A549 (cell line): ENCODE results near the gene MYO18B. TPM values are rescaled to one million over a fixed set of nuclear protein-coding genes. Genes with fewer than 3 reads are reported as not detected.

ENCODE experiments used
- ATAC-seq, 2 experiments: fragments of 200-7000 bp in 1 of 2; fragments of >200 bp in 1 of 2; cut with Nextera tagmentation in 1 of 2; cut with Tn5 transposase in 1 of 2; 3 replicates each; pipeline versions ENCODE4 v1.8.0 to v1.9.1; 2018 to 2020; ENCODE audit warnings: mild to moderate bottlenecking in 1 of 2, moderate library complexity in 1 of 2
- CTCF ChIA-PET: fragments of 300-600 bp; sonication (Branson Sonifier 250); formaldehyde crosslinking; extraction: SDS; loops from one replicate; lab custom pipeline; 2021; ENCODE audit warnings: antibody characterized with exemption, inconsistent platforms; lab: Yijun Ruan, JAX
- POLR2A ChIA-PET: fragments of 350-600 bp; formaldehyde crosslinking; extraction: SDS; loops from one replicate; lab custom pipeline; 2021; ENCODE audit warnings: antibody characterized with exemption, inconsistent platforms; lab: Yijun Ruan, JAX
- DNase-seq, 2 experiments: peaks; one replicate each; pipeline versions ENCODE4 v3.0.0 to v3.0.0-alpha.2; 2011 to 2016; ENCODE audit warnings: low read depth in 1 of 2, low spot score in 1 of 2
- FAIRE-seq: peaks from 2 replicates; lab custom pipeline; 2011; peaks lifted over from hg19 to GRCh38; lab: Jason Lieb, UNC
- H3K27ac ChIP-seq, 2 experiments: fragments of >200 bp; sonication (Bioruptor Twin); formaldehyde crosslinking; 3 replicates each; pipeline ENCODE4 v1.5.1; 2016 to 2017
- H3K4me1 ChIP-seq: fragments of >200 bp; sonication (Bioruptor Twin); formaldehyde crosslinking; 3 replicates; pipeline ENCODE4 v1.6.1; 2016
- H3K4me2 ChIP-seq: fragments of >200 bp; sonication (Bioruptor Twin); formaldehyde crosslinking; 3 replicates; pipeline ENCODE4 v1.6.1; 2016
- H3K4me3 ChIP-seq: fragments of >200 bp; sonication (Bioruptor Twin); formaldehyde crosslinking; 3 replicates; pipeline ENCODE4 v1.5.1; 2016
- H3K9me3 ChIP-seq: fragments of >200 bp; sonication (Bioruptor Twin); formaldehyde crosslinking; 3 replicates; pipeline ENCODE4 v1.6.1; 2016
- BHLHE40 ChIP-seq: IDR thresholded peaks from 2 replicates; pipeline ENCODE4 v1.6.1; 2012; ENCODE audit warnings: low read depth, low read length, inconsistent platforms
- EP300 ChIP-seq, 2 experiments: fragments of >200 bp; sonication (Bioruptor Twin); formaldehyde crosslinking; IDR thresholded peaks; 2 replicates in 1 of 2; 3 replicates in 1 of 2; pipeline ENCODE4 v1.6.1; 2016 to 2017
- FOSB ChIP-seq: fragments of 250-450 bp; sonication (Bioruptor Pico); IDR thresholded peaks from 2 replicates; pipeline ENCODE4 v1.5.0; 2020; ENCODE audit warnings: mild to moderate bottlenecking, moderate library complexity
- FOSL2 ChIP-seq, 2 experiments: fragments of 450-650 bp in 1 of 2; fragments of >200 bp in 1 of 2; sonication (Bioruptor Twin) in 1 of 2; formaldehyde crosslinking; IDR thresholded peaks; 2 replicates each; pipeline versions ENCODE4 v1.5.0 to v1.6.1; 2016 to 2020; ENCODE audit warnings: mild to moderate bottlenecking in 1 of 2, moderate library complexity in 1 of 2
- FOXS1 ChIP-seq: fragments of 250-450 bp; sonication (Bioruptor Pico); IDR thresholded peaks from 2 replicates; pipeline ENCODE4 v1.5.0; 2020; ENCODE audit warnings: mild to moderate bottlenecking, moderate library complexity
- HEYL ChIP-seq: fragments of 250-450 bp; sonication (Bioruptor Pico); IDR thresholded peaks from 2 replicates; pipeline ENCODE4 v1.8.0; 2021; ENCODE audit warnings: mild to moderate bottlenecking, moderate library complexity
- MAZ ChIP-seq: fragments of 150-350 bp; IDR thresholded peaks from 2 replicates; pipeline ENCODE4 v1.6.1; 2014; ENCODE audit warnings: antibody characterized with exemption, low read depth, low read length, borderline replicate concordance
- MYC ChIP-seq: IDR thresholded peaks from 2 replicates; pipeline ENCODE4 v1.6.1; 2012; ENCODE audit warnings: mild to moderate bottlenecking, inconsistent platforms, low read length, improper control_type of control experiment, borderline replicate concordance
- NPAS2 ChIP-seq: fragments of 250-450 bp; sonication (Bioruptor Pico); IDR thresholded peaks from 2 replicates; pipeline ENCODE4 v1.8.0; 2022; ENCODE audit warnings: mild to moderate bottlenecking, moderate library complexity, borderline replicate concordance
- RARB ChIP-seq: fragments of 250-450 bp; sonication (Bioruptor Pico); IDR thresholded peaks from 2 replicates; pipeline ENCODE4 v1.8.0; 2021; ENCODE audit warnings: mild to moderate bottlenecking, moderate library complexity
- RNF2 ChIP-seq: fragments of 200-600 bp; sonication (generic); IDR thresholded peaks from 2 replicates; pipeline ENCODE4 v1.6.1; 2016; ENCODE audit warnings: low read depth, mild to moderate bottlenecking, antibody characterized with exemption, moderate library complexity, borderline replicate concordance
- SMC3 ChIP-seq: fragments of >200 bp; sonication (Bioruptor Twin); formaldehyde crosslinking; IDR thresholded peaks from 3 replicates; pipeline ENCODE4 v1.6.1; 2018; ENCODE audit warnings: inconsistent platforms
- TP53 ChIP-seq: fragments of 250-450 bp; sonication (Bioruptor Pico); IDR thresholded peaks from 2 replicates; pipeline ENCODE4 v1.5.0; 2021; ENCODE audit warnings: mild to moderate bottlenecking, moderate library complexity
- ZC3H11A ChIP-seq: fragments of 450-650 bp; IDR thresholded peaks from 2 replicates; pipeline ENCODE4 v1.6.1; 2014; ENCODE audit warnings: antibody characterized with exemption, mild to moderate bottlenecking
- ZSCAN20 ChIP-seq: fragments of 250-450 bp; sonication (Bioruptor Pico); IDR thresholded peaks from 2 replicates; pipeline ENCODE4 v1.8.0; 2022; ENCODE audit warnings: mild to moderate bottlenecking, moderate library complexity
- WGBS: methylation state at CpG from one replicate; pipeline ENCODE4 v1.1.6; 2017; ENCODE audit errors: missing lambda C conversion rate; 5-methylcytosine and 5-hydroxymethylcytosine counted together
- polyA plus RNA-seq, 4 experiments: library from polyadenylated mRNA; depleted of rRNA in 3 of 4; stranded (reverse); fragments of >200 nt; fragmentation: RNase III in 1 of 4; extraction: RNeasy Plus Mini Kit Qiagen cat#74134 plus additional on column Dnase treatment in 1 of 4; gene quantifications; 2 replicates in 3 of 4; 3 replicates in 1 of 4; pipeline ENCODE4 v1.2.3, GENCODE V29; 2011 to 2017
- TF ChIP-seq, protein P1 (sequence below): fragments of >200 bp; sonication (Bioruptor Twin); formaldehyde crosslinking; IDR thresholded peaks from 3 replicates; pipeline ENCODE4 v1.5.1; 2016
- TF ChIP-seq, protein P2 (sequence below): IDR thresholded peaks from 2 replicates; pipeline ENCODE4 v1.6.1; 2012
- TF ChIP-seq, protein P3 (sequence below): fragments of 450-650 bp; IDR thresholded peaks from 2 replicates; pipeline ENCODE4 v1.6.1; 2014; ENCODE audit warnings: antibody characterized with exemption
- TF ChIP-seq, protein P4 (sequence below): fragments of >200 bp; sonication (Bioruptor Twin); formaldehyde crosslinking; IDR thresholded peaks from 3 replicates; pipeline ENCODE4 v1.6.1; 2016
- TF ChIP-seq, protein P5 (sequence below): fragments of 250-450 bp; sonication (Bioruptor Pico); IDR thresholded peaks from 2 replicates; pipeline ENCODE4 v1.5.0; 2020; ENCODE audit warnings: low read depth, mild to moderate bottlenecking, moderate library complexity
- TF ChIP-seq, protein P6 (sequence below): fragments of 250-450 bp; sonication (Bioruptor Pico); IDR thresholded peaks from 2 replicates; pipeline ENCODE4 v1.5.0; 2021; ENCODE audit warnings: mild to moderate bottlenecking, moderate library complexity, borderline replicate concordance
- TF ChIP-seq, protein P7 (sequence below): fragments of >200 bp; sonication (Bioruptor Twin); formaldehyde crosslinking; IDR thresholded peaks from 2 replicates; pipeline ENCODE4 v1.6.1; 2016

Gene MYO18B
- polyA plus RNA-seq, 2 of the 4 experiments (the other 2 are of a cell fraction), result 0.01 TPM

DNA sequence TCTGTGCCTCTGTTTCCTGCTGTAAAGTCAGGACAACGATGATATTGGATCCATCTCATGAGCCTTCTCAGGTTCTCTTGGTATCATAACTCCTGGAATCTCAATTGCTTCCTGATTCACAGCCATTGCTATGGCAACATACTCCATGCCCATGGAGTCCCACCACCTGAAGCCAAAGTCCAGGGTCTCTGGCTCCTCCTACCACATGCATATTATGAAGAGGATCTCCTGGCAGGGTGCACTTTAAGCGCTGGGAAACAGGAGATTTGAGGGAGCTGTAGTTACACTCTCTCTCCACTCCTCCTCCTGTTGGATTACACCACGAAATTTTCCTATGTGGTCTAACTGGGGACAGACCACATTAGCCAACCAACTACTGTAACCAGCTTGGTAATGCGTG, 296.4 kb downstream of the MYO18B start (continued):
- TF ChIP-seq, protein P1, sequence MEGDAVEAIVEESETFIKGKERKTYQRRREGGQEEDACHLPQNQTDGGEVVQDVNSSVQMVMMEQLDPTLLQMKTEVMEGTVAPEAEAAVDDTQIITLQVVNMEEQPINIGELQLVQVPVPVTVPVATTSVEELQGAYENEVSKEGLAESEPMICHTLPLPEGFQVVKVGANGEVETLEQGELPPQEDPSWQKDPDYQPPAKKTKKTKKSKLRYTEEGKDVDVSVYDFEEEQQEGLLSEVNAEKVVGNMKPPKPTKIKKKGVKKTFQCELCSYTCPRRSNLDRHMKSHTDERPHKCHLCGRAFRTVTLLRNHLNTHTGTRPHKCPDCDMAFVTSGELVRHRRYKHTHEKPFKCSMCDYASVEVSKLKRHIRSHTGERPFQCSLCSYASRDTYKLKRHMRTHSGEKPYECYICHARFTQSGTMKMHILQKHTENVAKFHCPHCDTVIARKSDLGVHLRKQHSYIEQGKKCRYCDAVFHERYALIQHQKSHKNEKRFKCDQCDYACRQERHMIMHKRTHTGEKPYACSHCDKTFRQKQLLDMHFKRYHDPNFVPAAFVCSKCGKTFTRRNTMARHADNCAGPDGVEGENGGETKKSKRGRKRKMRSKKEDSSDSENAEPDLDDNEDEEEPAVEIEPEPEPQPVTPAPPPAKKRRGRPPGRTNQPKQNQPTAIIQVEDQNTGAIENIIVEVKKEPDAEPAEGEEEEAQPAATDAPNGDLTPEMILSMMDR, result no peak
- TF ChIP-seq ZSCAN20 (no peak), ZC3H11A (no peak), NPAS2 (CRISPR knock-in tag) (no peak), MAZ (no peak), MYC (no peak), TP53 (CRISPR knock-in tag) (no peak)

DNA sequence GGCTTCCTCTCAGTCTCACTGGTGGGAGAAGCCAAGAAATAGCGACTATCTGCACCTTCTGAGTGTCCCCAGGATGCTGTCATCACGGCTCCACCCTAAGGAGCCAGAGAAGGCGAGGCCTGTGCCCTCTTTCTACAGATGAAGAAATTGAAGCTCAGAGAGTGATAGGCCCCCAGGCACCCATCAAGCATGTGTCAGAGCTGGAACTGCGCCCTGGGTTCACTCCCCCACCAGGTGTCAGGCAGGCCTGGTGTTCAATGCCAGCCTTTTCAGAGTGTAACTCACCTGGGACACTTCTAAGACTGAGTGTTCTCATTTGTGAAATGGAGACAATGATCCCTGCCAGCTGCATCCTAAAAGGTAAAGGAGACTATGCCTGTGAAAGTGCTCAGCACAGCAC, 299.9 kb downstream of the MYO18B start:
- FAIRE-seq (no peak), DNase-seq (no peak), ATAC-seq (no peak)
- Histone ChIP-seq H3K27ac (no peak overlapping the region), H3K4me3 (no peak overlapping the region), H3K4me2 (no peak overlapping the region), H3K9me3 (no peaks in the 10 kb centered on the region), H3K4me1 (no peaks in the 10 kb centered on the region)
- POLR2A ChIA-PET, result no interaction called here
- no peak for TF ChIP-seq FOSL2 (IDR thresholded peaks at IDR 0.05)
- TF ChIP-seq FOSL2 (CRISPR knock-in tag; IDR thresholded peaks at IDR 0.05), result no peak
- TF ChIP-seq TP53 (CRISPR knock-in tag), result no peak
- TF ChIP-seq, protein P2, sequence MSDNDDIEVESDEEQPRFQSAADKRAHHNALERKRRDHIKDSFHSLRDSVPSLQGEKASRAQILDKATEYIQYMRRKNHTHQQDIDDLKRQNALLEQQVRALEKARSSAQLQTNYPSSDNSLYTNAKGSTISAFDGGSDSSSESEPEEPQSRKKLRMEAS, result no peak
- no peak for TF ChIP-seq FOSB
- TF ChIP-seq, protein P3, sequence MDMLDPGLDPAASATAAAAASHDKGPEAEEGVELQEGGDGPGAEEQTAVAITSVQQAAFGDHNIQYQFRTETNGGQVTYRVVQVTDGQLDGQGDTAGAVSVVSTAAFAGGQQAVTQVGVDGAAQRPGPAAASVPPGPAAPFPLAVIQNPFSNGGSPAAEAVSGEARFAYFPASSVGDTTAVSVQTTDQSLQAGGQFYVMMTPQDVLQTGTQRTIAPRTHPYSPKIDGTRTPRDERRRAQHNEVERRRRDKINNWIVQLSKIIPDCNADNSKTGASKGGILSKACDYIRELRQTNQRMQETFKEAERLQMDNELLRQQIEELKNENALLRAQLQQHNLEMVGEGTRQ, result no peak
- TF ChIP-seq, protein P4, sequence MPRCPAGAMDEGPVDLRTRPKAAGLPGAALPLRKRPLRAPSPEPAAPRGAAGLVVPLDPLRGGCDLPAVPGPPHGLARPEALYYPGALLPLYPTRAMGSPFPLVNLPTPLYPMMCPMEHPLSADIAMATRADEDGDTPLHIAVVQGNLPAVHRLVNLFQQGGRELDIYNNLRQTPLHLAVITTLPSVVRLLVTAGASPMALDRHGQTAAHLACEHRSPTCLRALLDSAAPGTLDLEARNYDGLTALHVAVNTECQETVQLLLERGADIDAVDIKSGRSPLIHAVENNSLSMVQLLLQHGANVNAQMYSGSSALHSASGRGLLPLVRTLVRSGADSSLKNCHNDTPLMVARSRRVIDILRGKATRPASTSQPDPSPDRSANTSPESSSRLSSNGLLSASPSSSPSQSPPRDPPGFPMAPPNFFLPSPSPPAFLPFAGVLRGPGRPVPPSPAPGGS, result no peak
- no peak for TF ChIP-seq SMC3
- TF ChIP-seq, protein P5, sequence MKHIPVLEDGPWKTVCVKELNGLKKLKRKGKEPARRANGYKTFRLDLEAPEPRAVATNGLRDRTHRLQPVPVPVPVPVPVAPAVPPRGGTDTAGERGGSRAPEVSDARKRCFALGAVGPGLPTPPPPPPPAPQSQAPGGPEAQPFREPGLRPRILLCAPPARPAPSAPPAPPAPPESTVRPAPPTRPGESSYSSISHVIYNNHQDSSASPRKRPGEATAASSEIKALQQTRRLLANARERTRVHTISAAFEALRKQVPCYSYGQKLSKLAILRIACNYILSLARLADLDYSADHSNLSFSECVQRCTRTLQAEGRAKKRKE (CRISPR knock-in tag), result no peak
- no peak for TF ChIP-seq BHLHE40
- no peak for TF ChIP-seq RARB (CRISPR knock-in tag)
- TF ChIP-seq MAZ, result no peak
- TF ChIP-seq EP300 (IDR thresholded peaks at IDR 0.05), result no peak
- no peak for TF ChIP-seq FOXS1 (CRISPR knock-in tag)
- no peak for TF ChIP-seq HEYL
- TF ChIP-seq, protein P6, sequence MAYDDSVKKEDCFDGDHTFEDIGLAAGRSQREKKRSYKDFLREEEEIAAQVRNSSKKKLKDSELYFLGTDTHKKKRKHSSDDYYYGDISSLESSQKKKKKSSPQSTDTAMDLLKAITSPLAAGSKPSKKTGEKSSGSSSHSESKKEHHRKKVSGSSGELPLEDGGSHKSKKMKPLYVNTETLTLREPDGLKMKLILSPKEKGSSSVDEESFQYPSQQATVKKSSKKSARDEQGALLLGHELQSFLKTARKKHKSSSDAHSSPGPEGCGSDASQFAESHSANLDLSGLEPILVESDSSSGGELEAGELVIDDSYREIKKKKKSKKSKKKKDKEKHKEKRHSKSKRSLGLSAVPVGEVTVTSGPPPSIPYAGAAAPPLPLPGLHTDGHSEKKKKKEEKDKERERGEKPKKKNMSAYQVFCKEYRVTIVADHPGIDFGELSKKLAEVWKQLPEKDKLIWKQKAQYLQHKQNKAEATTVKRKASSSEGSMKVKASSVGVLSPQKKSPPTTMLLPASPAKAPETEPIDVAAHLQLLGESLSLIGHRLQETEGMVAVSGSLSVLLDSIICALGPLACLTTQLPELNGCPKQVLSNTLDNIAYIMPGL (CRISPR knock-in tag), result no peak
- TF ChIP-seq, protein P7, sequence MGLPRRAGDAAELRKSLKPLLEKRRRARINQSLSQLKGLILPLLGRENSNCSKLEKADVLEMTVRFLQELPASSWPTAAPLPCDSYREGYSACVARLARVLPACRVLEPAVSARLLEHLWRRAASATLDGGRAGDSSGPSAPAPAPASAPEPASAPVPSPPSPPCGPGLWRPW, result no peak
- TF ChIP-seq RNF2, result no peak
- no peak for TF ChIP-seq MYC
- TF ChIP-seq NPAS2 (CRISPR knock-in tag), result no peak
- CTCF ChIA-PET, result no interaction called here
- WGBS, result 8% methylated on average over 3 of the region's 4 CpGs
